NCI-H774 (cell line): ENCODE results near the gene CACNA1F.

Experiments used
- DNase-seq: peaks from one replicate; lab custom pipeline; 2025; lab: John Stamatoyannopoulos, UW

The CACNA1F gene

DNA sequence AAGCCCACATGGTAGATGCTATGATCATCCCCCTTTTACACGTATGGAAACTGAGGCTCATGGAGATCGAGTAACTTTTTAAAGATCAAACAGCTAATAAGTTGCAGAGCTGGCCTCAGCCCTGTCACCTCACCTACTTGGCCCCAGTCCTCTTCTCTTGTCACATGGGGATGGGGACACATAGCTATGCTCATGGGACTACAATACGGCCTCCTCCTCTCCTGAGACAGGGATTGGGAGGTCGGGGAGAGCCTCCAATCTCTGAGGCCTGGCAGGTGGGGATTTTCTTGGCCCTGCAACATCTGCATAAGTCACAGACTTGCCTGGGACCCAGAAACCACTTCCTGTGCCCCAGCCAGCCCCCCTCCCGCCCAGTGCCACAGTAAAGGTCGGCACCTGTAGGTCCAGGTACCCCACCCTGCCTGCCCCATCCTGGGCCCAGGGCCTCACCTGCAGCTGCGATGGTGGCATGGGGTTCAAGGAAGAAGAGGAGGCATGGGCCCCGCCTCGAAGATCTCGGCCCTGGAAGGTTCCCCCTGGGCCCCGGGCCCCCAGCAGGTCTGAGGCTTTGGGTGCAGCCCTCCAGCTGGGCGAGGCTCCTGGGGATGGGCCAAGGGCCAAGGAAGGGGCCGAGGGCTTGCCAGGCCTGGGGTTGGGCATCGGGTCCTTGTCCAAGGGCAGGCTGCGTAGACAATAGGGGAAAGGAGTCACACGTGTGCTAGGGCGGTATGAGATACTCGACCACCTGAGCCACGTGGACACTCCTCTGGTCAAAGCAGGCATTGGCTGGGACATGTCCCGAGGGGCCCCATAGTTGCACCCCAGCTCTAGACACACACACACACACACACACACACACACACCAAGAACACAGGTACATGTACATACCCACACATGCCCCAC, 25.0 kb upstream of the CACNA1F start:
- no peak for DNase-seq

DNA sequence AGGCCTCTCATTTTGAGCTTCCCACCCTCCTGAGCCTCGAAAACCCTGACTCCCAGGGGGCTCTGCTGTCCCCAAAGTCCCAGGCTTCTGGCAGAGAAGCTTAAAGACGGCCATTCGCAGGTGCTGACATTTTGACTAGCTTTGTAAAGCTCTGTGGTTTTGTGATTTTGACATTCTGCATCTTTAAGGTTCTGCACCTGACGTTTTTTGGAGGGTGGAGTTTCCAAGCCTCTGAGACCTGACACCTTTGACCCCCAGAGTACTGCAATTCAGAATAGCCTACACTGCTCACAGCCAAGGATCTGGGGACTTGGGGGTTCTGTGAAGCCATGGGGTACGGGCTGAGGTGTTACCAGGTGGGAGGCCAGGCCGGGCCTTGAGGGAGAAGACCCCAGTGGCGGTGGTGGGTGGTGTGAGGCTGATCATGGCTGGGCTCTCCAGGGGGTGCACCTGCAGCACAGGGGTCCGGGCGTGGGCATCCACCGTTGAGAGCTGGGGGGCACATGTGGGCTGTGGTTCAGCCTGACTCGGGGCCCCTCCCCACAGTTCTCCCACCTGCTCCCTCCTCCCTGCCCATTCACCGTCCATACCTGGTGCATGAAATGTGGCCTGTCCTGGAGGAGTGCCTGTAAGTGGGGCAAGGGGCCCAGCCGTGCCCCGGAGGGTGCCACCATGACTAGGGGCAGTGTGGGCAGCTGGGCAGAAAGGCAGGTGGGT, 24.1 kb upstream of the CACNA1F start:
- DNase-seq, result no peak

DNA sequence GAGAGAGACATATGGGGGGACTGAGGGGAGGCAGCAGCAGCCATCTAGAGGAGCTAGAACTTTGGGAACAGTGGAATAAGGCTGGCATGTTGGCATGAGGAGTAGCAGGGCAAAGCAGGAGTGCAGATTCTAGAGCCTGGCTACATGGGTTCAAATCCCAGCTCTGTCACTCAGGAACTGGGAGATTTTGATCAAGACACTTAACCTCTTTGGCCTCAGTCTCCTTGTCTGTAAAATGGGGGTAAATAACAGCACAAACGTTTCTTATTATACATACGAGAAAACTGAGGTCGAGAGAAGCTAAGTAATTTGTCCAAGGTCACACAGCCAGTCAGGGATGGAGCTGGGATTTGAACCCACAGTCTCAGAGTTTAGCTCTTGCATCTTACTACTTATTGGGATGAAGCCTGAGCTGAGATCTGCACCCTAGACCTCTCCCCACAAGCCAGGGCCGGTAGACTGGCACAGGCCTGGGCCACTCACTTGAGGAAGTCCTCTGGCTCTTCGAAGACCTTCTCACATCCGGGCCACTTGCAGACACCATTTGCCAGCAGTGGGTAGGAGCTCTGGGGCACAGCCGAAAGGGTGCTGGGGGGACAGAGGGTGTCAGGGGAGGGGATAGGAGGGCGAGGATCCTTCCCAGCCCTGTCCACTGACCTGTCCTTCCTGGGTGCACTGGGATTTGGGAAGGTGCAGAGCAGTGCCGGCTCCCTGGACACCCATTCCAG, 23.3 kb upstream of the CACNA1F start:
- DNase-seq, result no peak

DNA sequence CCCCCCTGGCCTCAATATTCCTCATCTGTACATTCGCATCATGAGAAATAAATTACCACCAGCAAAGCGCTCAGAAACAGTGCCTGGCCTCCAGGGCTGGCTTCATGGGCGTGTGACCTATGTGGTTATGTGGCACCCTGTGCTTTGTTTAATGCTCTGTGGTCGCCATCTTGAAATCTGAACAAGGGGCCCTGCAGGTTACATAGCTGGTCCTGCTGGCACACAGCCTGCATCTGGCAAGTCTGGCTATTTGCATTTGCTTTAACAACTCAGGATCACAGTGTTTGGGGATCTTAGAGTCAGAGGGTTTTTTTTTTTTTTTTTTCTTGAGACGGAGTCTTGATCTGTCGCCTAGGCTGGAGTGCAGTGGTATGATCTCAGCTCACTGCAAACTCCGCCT, 21.5 kb upstream of the CACNA1F start:
- DNase-seq, result no peak

DNA sequence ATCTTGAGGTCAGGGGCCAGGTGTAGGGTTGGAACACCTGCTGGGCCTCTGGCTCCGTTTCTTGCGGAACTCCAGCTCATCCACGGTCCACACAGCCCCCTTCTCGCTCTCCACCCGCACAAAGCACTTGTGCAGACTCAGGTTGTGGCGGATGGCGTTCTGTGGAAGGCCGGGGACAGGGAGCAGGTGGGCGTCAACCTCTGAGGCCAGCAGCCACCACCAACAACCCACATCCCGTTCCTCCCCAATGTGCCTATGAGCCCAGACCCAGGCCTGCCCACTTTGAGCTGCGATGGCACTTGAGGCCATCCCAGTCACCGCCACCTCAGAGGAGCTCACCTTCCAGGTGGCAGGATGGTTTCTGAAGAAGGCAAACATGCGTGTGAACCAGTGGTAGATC, 18.2 kb upstream of the CACNA1F start:
- DNase-seq, result no peak

DNA sequence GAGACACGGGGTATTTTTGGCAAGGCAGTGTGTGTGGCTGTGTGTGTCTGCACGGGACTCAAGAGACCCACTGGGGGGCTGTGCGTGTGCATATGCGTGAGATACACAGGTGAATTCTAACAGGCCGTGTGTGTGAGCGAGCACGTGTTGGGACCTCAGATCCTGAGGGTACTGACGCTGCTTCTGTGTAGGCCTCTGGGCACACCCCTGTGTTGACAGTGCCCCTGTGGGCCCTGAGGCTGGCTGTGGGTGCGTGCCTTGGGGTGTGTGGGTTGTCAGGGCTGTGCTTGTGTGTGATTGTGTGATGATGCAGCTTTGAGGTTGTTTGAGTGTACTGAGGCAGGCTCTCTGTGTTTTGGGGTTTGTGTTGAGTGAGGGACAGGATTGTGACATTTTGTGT, 17.4 kb upstream of the CACNA1F start:
- no peak for DNase-seq

DNA sequence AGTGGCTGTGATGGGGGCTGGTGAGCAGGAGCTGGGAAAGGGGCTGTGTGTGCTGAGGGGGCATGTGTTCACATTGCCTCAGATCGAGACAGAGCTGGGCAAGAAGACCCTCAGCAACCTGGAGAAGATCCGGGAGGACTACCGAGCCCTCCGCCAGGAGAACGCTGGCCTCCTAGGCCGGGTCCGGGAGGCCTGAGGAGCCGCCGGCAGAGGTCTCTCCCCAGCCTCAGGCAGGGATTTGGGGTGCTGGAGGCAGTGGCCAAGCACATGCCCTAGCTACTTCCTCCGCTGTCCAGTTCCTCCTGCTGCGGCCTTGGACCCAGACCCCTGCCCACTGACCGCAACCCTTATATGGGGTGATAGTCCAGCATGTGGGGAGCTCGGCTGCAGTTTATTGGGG, 16.9 kb upstream of the CACNA1F start:
- DNase-seq, result no peak

DNA sequence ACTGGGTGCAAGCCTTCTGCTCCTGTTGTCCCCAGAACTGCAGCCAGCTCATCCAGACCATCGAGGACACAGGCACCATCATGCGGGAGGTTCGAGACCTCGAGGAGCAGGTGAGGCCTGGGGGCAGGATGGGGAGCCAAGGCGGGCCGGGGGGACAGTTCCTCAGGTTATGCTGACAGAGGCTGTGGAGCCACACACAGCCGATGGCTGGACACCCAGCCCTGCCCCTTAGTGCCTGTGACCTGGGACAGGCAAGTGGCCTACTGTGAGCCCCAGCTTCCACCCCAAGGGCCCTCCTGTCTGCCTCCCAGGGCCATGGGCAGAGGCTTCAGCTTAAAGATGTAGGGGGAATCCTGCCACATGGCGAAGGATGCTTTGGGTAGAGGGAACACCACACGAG, 16.5 kb upstream of the CACNA1F start:
- no peak for DNase-seq

DNA sequence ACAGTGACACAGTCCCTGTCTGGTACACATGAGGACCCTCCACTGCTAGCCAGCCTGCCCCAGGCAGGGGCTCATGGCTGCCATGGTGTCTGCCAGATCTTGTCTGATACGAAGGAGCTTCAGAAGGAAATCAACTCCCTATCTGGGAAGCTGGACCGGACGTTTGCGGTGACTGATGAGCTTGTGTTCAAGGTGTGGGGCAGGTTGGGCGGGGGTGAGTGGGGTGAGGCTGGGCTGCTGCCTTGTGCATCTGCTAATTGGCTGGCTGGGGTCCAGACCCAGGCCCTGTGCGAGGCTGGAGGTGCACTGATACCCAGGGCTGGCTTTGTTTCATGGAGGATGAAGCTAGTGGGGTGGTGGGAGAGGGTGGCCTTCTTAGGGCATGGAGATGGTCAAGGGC, 15.9 kb upstream of the CACNA1F start:
- no peak for DNase-seq

DNA sequence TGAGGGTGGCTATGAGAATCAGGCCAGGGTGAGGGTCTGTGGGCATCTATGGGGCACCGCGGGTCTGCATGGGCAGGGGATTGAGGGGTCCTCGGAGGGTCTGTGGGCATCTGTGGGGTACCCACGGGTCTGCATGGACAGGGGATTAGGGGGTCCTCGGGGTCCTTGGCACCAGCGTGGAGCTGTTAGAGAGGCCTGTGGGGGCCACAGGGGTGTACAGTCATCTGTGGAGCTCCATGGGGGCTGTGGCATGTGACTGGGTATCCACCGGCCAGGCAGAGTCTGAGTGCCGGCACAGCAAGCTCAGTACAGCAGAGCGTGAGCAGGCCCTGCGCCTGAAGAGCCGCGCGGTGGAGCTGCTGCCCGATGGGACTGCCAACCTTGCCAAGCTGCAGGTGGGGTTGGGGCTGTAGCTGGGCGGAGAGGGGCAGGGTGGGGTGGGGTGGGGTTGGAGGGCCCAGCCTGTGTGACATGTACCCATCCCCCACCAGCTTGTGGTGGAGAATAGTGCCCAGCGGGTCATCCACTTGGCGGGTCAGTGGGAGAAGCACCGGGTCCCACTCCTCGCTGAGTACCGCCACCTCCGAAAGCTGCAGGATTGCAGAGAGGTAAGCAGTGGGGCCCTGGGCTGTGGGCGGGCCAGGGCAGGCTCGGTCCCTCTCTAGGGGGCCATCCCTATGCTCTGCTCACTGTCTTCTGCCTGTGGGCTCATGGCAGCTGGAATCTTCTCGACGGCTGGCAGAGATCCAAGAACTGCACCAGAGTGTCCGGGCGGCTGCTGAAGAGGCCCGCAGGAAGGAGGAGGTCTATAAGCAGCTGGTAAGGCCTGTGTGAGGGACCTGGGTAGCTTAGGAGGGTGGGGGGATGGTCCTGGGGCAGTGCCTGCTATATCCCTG, 15.0 kb upstream of the CACNA1F start:
- DNase-seq, result no peak

DNA sequence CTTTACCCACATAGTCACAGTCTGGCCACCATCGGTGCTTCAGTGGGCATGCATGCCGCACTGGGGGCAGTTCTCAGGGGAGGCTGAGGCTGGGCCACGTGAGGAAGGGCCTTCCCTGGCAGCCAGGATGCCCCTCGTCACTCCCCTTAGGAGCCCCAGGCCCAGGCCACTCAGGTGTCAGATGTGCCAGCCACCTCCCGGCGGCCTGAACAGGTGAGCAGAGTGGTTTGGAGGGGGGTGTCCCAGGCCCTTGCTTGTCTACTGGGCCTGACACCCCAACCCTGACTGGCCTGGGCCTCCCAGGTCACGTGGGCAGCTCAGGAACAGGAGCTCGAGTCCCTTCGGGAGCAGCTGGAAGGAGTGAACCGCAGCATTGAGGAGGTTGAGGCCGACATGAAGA, 14.2 kb upstream of the CACNA1F start:
- DNase-seq, result no peak

DNA sequence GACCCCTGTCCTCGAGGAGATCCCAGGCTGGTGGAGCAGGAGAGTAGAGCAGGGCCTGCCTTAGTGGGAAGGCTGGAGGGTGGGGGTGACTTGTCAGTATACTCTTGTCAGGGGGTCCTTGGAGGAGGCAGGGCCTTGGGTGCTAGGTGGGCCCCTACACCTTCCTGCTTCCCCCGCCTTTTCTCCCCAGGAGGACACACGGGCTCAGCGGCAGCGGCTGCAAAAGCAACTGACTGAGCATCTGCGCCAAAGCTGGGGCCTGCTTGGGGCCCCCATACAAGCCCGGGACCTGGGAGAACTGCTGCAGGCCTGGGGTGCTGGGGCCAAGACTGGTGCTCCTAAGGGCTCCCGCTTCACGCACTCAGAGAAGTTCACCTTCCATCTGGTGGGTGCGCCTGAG, 13.4 kb upstream of the CACNA1F start:
- no peak for DNase-seq

DNA sequence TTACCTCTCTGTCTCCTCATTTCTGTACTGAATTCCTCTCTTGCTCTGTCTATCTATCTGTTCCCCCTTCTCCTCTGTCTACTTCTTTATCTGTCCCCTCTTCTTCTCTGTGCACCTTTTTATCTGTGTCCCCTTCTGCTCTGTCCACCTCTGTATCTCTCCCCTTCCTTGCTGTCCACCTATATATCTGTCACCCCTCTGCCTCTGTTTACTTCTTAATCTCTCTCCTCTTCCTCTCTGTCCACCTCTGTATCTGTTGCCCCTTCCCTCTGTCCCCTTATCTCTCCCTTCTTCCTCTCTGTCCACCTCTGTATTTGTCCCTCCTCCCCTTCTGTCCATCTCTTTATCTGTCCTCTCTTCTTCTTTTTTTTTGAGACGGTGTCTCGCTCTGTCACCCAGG, 11.1 kb upstream of the CACNA1F start:
- no peak for DNase-seq

DNA sequence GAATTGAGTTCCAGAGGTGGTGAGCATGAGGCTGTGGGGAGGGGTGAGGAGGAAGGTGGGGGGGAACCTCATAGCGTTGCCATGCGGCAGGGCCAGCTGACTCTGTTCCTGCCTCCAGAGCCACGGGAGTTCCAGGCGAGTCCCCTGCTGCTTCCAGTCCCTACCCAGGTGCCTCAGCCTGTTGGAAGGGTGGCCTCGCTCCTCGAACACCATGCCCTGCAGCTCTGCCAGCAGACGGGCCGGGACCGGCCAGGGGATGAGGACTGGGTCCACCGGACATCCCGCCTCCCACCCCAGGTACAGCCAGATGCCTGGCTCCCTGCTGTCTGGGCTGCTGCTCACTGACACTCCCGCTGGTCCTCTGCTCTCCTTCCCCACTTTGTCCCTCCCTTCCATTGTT, 10.0 kb upstream of the CACNA1F start:
- DNase-seq, result no peak

DNA sequence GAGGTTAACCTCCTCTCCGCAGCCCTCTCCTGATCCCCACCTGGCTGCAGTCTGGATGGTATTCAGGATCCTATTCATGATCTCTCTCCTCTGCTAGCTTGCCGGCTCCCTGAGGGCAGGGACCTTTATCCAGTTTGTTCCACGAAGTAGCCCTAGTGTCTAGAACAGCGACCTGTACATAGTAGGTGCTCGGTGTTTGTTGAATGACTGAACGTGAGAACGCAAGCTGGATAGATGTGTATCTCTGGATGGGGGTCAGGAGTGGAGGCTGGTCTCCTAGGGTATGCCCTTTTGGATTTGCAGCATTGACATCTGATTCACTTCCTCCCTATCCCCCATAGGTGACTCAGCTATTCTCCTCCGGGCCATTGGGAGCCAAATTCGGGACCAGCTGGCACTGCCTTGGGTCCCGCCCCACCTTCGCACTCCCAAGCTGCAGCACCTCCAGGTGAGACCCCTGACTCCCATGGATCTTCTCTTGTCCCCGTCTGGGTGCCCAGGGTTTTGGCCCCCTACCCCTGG, 9.5 kb upstream of the CACNA1F start:
- no peak for DNase-seq

DNA sequence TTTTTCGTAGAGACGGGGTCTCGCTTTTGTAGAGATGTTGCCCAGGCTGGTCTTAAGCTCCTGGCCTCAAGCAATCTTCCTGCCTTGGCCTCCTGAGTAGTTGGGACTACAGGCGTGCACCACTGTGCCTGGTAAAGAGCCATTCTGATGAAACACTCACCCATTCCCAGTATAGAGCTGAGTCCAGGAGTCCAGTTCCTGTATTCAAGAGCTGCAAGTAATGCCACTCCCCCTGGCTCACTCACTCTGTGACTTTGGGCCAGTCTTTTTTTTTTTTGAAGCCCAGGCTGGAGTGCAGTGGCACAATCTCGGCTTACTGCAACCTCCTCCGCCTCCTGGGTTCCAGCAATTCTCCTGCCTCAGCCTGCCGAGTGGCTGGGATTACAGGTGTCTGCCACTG, 5.6 kb upstream of the CACNA1F start:
- no peak for DNase-seq

DNA sequence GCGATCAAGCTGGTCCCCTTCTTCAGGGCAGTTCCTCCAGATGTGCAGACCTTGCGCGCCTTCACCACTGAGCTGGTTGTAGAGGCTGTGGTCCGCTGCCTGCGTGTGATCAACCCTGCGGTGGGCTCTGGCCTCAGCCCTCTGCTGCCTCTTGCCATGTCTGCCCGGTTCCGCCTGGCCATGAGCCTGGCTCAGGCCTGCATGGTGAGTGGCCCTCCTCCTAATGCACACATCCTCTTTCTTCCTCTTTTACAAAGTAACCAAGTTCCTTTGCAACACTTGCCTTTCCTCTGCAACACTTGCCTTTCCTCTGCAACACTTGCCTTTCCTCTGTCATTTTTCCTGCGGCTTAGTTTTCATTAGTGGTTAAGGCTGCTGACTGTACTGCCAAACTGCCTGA, 3.9 kb upstream of the CACNA1F start:
- DNase-seq, result no peak

DNA sequence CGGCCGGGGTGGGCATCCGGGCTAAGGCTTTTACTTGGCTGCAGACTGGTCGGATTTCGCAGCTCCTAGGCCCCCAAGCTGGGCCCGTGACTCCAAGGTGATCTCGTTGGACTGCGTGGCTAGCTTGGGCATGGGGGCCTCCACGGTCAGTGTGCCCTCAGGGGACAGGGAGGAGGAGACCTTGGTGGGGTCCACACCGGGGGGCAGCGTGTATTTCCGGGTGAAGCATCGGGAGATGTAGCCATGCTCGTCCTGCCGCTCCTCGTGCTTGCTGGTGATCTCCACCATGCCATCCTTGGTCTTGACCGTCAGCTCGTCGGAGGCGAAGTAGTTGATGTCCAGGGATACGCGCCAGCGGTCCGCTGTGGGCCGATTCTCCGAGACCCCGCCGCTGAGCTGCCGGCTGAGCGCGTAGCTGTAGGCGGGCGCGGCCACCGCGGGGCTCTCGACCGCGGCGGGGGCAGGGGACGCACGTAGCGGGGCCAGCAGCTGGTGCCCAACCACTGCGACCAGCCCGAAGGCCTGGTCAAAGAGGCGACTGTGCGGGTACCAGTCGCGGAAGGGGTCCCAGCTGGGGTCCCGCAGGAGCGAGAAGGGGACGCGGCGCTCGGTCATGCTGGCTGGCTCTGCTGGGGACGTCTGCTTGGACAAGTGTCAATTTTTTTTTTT, 881 bp upstream of the CACNA1F start:
- no peak for DNase-seq

DNA sequence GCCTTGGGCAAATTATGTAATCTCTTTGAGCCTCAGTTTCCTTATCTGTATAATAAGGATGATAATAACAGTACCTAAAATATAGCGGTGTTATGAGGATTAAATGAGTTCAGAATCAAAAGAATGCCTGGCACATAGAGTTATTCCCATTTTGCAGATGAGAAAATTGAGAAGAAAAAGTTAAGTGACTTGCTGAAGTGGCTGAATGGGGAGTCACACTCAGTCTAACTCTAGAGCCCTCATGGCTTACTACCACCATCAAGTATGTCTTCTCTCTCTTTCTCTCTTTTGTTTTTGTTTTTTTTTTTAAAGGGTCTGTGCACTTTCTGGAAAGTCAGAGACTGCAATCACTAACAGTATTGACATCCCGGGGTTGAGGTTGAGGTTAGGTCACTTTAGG, 615 bp downstream of the CACNA1F start:
- DNase-seq, result no peak

DNA sequence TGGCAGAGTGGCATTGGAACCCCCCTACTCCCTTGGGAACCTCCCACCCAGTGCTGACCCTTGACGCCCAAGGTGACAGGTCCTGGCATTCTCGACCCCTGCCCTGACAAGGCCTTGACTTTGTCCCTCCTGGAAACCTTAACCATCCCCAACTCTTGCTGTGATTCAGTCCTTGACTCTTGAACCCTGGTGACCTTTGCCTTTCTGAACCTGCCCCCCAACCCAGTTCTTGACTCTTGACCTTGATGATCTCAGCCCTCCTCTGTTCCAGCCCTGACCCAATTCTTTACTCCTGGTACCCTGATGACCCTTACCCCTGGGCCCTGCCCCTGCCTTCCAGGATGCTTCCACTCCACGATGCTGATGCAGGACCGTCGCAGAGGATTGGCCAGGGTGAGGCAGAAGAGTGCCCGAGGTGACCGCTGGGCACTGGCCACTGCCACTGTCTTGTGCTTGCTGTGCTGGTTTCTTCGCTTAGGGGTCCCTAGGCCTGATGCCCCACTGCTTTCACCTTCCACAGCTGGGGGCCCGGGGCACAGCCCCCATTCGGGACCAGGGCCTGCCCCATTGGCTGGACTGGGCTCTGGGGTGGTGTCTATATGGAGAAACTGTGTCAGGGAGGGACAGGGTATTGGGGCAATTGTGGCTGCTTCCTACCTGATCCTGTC, 1.7 kb downstream of the CACNA1F start:
- no peak for DNase-seq
